Esophagus muscularis mucosa (tissue), 3 donors: ENCODE data around the gene CLPTM1.

Experiments
- CTCF ChIP-seq, 3 experiments: fragments of 200-600 bp in 2 of 3; fragments of 450-650 bp in 1 of 3; sonication (generic) in 2 of 3; IDR thresholded peaks; one replicate each; pipeline ENCODE4 v1.5.1; 2017 to 2019; ENCODE audit warnings: antibody characterized with exemption in 3 of 3, mild to moderate bottlenecking in 2 of 3, moderate library complexity in 1 of 3
- POLR2A ChIP-seq: fragments of 450-650 bp; IDR thresholded peaks from one replicate; pipeline ENCODE4 v1.6.1; 2017; ENCODE audit warnings: antibody characterized with exemption, moderate library complexity, mild to moderate bottlenecking, low read depth
- POLR2AphosphoS5 ChIP-seq, 2 donors: sonication (generic); formaldehyde crosslinking; IDR thresholded peaks; one replicate each; pipeline ENCODE4 v1.6.1; 2017; ENCODE audit warnings: antibody characterized with exemption in 2 of 2

- TF ChIP-seq CTCF (IDR thresholded peaks at IDR 0.05) (no peak), POLR2A (no peak), POLR2AphosphoS5 (IDR thresholded peaks at IDR 0.05) (no peak)
These were observed 42.3 kb upstream of the CLPTM1 start for GRCh38 chr19:44912854-44913253.
